DMS53 treated with DMSO at 0.1 percent for 48 hours (cell line): ENCODE results near the gene PTPRF.

ENCODE experiments used
- DNase-seq: peaks from one replicate; lab custom pipeline; 2025; ENCODE audit not compliant: unreplicated experiment; lab: John Stamatoyannopoulos, UW

Gene PTPRF

DNA sequence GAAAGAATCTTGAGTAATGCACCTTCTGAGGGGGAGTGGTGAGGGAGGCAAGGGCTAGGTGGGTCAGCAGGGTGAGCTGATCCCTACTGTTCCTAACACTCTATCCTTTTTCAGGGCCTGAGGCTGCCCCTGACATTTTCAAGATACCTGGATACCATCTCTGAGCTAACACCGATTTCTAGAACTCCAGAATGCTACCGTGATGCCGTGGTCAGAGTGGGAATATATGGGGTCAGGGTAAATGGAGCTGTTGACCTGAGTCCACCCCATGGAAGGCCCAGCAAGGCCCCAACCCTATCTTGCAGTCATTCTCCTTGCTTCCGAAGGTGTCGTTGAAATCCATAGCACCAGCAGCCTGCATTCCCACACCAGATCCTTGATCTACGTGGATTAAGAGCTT is 18.0 kb upstream of the PTPRF start:
- no peak for DNase-seq

DNA sequence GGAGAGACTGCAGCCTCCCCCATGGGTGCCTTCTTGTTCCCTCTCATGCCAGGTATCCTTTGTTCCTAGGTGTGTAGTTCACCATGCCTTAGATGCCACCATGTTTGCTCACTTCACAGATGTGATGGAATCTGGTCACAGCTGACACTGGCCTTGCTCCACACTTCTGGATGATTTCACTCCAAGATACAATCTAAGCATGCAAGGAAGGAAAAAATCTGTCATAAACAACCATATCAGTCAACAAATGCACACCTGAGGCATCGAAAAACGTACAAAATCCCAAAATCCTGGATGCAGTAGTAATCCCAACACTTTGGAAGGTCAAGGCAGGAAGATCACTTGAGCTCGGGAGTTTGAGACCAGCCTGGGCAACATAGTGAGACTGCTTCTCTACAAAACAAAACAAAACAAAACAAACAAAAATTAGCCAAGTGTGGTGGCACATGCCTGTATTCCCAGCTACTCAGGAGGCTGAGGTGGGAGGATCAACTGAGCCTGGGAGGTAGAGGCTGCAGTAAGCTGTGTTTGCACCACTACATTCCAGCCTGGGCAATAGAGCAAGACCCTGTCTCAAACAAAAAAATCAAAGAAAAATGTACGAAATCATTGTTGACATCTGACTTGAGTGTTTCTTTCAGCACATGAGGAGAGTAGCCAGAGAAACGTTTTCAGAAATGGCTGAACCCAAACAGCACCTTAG is 17.1 kb upstream of the PTPRF start:
- DNase-seq: no peak

DNA sequence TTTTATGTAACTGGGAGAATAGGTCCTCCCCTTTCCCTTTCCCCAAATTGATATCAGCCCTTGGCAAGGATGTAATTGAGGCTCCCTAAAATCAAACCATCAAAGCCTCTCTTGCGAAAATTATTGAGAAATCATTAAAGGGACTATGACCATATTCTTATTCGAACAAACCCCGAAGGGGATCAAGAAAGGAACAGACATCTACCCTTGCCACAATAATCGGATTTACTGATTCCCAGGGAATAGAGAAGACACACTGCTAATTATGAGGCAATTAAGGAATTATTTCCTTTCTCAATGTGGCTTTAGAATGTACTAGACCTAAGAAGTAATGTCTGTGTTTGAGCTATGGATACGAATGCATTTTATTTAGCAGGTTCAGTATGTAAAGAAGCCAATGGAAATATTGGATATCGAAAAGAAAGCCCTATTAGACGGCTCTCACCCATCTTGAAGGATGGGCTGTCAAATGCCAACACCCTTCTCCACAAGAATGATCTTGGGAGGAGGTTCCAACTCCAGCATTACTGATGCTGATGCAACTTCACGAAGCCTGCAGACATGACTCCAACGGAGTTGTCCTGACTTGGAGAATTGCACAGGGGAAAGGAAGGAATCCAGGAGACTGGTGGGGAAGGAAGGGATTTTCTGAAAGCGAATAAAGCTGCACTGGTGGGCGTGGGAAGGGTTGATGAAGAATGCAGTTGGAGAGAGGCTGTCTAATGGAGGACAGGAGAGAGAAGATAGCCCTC is 11.6 kb upstream of the PTPRF start:
- DNase-seq: no peak

DNA sequence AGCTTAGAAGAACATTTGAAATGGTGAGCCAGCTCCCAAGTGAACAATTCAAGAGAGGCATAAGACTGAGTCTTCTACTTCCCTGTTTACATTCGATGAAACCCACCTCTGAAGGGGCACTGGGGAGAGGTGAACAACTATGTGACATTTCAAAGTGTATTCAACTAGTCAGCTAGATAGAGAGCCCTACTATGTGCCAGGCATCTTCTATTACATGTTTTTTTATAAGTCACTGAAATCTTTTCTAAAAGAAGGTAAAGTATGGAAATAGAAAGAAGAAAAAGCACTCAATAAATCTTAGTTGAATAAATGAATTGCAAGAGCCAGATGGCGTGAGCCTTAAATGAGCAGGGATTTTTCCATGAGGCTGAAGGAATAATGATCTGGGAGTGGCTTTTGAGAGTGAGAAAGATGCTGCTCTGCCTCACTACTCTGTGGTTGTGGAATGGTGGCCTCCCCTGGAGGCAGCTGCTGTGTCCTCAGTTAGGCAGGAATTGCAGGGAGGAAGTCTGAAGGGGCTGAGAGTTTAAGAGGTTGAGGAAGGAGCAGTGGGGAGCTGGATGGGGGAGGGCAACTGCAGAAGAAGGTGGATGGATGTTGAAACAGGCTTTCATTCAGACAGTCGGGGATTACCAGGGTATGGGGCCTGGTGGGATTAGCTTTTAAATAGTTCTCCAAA is 10.4 kb upstream of the PTPRF start:
- no peak for DNase-seq

DNA sequence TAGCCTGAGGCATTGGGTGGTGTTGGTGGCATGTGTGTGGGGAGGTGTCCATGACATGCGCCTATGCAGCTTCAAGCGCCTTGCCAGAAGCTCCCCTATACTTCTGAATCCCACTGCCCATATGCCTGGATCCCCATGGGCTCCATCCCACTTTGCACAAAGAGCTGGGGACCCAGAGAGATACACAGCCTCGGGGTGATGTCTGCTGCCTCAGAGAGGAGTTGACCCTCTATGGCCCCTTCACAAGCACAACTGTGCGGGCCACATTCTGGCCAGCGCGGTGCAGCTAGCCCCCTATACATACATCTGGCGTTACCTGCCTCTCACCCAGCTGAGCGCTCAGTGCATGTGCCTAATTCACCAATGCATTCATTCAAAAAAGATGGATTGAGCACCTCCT is 9.6 kb upstream of the PTPRF start:
- DNase-seq: no peak

DNA sequence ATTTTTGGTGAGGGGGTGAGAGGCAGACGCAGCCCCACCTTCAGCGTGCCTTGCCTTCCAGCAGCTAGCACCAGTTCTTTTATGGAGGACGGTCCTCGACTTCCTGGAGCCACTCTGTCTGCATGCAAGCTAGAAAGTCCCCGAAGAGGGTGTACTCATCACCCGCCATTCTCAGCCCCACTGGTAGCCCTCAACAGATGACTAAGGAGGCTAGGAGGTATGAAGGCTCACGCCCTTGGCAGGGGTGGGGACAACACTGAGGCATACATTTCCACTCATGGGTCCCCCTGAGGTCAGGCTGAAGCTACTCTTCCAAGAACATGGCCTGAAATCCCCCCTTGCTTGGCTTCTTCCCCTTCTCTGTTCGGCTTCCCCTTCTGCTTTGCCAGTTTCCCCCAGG is 8.9 kb upstream of the PTPRF start:
- no peak for DNase-seq

DNA sequence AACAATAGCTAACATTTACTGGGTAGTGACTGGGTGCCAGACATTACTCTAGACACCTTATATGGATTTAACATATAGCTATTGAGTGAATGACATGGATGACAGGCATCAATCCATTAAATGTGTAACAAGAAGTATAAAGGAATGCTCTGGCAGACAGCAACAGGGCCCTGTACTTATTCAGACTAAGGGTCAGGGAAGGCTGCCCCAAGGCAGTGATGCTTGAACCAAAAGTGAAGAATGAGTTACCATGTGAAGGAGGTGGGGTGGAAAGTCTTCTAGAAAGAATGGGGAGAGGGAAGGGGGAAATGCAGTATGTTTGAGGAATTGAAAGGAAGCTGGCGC is 8.3 kb upstream of the PTPRF start:
- DNase-seq: no peak

DNA sequence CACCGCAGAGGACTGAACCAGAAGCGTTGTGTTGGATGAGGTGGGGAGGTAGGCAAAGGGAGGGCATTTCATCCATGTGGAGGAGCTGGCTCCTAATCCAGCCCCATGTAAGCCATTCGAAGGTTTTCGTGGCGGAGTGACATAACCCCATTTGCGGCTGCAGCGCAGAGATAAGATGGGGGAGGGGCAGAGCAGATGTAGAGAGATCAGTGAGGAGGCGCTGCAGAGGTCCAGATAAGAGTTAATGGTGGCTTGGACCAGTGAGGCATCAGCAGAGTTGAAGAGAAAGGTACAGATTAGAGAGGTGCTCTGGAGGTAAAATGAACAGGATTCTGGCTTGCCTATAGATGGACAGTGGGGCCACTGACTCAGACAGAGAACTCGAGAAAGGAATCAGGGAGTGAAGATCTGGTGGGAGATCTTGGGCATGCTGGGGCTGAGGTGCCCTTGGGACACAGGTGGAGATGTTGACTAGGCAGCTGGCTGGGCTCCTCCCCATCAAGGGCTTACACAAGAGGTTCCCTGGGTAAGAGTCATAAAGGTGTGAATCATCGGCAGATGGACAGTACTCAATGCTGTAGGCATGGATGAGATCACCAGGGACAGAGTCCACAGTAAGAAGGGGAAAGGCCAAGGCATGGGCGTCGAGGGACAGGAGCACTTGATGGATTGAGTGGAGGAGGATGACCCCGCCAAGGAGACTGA is 7.8 kb upstream of the PTPRF start:
- peak; percentile 98 for DNase-seq

DNA sequence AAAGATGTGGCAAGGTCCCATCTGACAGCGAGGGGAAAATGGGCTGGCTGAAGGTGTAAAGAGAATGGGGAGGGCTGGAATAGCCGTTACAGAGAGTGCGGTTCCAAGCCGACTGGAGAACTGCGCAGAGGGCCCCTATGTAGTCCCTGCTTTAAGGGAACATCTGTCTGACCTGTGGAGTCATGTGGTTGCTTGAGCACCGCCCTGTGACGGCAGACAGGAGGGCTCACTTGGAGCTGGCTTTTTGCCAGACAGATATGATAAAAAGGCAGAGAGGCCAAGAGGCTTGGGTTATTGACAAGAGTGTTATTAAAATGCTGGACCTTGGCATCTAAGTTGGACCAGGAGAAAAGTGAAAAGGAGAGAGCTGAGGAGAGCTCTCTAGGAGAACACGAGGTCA is 5.9 kb upstream of the PTPRF start:
- no peak for DNase-seq

DNA sequence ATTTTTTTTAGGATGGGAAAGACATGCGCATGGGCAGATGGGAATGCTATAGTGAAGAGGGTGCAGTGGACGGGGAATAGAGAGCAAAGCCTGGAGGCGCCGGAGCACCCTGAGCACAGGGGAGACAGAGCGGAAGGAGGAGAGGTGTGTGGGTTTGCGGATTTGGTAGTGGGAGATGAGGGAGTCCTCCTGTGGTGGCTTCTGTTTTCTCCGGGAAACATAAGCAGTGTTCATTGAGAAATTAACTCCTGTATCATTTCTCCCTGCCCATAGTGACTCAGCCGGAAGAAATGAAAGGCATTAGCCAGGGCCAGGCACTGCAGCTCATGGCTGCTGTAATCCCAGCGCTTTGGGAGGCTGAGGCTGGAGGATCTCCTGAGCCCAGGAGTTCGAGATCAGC is 4.7 kb upstream of the PTPRF start:
- DNase-seq: no peak

DNA sequence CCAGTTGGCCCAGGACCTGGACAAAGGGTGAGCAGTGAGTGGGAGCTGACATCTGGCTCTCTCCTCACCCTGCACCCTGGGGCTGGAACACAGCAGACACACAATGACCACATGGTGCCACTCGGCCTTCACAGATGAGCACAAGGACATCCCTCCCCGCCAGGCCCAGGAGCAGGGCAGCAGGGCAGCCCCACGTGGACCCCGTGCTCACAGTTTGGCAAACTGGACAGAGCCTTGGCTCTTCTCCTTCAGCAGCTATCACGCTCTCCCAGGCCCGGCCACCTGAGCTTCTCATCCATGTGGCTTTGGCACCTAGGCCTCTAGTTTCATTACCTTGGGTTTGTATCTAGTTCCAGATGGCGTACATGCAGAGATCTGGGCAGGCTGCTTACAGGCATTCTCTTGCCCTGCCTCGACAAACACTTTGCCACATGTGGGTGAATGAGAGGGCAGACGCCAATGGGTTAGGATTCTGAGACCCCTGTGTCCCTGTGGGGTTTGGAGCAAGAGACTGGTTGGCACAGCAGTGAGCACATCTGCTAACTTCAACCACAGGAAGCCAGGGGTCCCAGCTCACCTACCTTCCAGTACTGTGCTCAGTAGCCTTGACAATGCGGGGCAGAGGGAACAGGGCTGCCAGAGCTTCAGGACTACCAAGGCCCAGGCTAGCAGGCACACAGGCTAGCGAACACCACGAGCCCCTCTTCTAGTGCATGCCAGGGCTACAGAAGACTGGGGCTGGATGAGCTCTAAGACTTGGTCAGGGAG is 3.4 kb upstream of the PTPRF start:
- no peak for DNase-seq

DNA sequence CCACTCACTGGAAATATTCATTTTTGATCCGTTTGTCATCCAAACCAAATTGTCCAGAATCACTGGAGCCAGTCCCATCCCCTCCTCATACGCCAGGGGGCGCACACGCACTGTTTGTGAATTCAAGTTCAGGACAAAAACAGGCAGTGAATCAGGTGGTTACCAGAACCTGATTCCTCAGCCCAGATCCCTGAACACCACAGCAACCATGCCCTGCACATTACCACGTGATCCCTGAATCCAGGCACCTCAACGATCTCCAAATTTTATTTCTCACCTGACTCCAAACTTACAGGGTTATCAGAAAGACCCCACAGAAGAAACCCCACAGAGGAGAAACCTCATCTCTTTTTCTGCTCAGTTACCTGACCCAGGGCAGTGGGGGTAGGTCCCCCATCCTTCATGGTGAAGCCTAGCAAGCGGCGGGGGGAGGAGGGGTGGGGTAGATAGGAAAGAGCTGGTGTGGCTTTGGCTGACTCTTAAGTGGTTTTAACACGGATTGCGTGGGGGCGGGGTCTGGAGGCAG is 1.4 kb upstream of the PTPRF start:
- DNase-seq: peak; percentile 70

DNA sequence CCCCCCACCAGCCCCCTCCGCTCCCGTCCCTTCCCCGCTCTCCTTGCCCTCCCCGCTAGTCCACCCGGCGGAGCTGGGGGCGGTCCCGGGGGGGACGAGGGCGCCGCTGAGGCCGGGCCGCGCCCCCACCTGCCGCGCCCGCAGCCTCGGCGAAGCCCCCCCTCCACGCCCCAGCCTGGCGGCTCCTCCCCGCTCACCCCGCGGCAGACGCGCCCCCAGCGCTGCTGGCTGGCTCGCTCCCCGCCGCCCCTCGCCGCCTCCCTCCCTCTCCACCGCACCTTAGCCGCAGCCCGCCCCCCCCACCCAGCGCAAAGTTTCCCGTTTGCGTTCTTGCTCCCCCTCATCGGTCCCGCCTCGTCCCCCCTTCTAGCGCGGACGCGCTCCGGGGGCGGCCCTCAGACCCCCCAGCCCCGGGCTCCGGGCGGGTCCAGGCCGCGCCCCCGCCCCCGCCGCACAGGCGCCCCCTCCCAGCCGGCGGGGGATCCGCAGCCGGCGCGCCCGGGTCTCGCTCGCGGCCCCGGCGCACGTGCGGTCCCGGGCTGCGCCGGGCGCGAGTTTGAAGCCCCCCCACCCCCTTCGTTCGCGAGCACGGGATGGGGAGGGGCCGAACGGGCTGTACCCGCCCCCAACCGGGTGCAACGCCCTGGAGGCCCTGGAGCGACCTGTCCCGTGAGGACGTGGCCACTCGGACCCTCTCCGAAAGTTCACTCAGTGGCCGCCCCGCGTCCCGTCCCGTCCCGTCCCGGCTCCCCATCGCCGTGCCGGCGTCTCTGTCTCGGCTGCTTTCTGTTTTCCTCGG is 623 bp downstream of the PTPRF start:
- DNase-seq: no peak

DNA sequence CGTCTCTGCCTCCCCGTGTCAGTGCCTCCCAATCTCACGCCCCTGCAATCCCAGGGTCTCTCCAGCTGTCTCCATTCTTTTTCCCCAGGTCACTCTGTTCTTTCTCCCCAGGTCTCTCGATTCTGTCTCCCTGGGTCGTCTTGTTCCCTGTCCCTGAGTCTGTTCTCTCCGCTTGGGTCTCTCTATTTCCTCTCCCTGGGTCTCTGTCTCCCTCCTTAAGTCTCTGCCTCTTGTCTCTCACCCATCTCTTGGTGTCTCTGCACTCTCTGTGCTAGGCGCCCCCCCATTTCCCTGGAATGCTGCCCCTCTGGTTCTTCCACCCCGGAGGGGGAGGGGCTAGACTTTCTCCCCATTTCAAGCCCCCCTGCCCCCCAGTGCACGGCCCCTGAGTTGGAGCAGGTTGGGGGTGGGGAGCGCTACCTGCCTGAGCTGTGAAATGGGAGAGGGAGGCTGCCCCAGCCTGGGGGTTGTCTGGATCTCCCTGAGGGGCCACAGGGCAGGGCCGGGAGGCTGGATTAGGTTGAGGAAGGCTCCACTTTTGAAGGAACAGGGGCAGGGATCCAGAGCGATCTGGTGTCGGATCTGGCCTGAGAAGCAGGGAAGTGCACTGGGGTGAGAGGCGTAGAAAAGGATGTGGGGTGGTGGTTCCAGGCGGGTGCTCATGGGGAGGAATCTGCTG is 1.4 kb downstream of the PTPRF start:
- DNase-seq: no peak

DNA sequence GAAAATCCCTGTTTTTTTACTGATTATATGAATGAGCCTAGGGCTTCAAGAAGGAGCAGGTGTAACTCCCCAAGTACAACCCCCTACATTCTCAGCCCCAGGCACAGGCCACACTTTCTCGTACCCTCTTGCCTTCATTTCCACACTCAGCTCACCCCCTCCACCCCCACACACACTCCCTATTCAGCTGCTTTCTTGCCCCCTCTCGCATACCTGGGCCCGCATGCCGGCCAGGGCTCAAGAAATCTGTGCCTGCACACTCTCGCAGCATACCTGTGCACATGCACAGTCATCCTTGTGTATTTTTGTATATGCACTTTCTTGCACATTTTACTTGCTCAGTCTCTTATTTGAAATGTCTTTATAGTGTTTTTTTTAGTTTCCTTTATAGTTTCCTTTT is 2.0 kb downstream of the PTPRF start:
- no peak for DNase-seq

DNA sequence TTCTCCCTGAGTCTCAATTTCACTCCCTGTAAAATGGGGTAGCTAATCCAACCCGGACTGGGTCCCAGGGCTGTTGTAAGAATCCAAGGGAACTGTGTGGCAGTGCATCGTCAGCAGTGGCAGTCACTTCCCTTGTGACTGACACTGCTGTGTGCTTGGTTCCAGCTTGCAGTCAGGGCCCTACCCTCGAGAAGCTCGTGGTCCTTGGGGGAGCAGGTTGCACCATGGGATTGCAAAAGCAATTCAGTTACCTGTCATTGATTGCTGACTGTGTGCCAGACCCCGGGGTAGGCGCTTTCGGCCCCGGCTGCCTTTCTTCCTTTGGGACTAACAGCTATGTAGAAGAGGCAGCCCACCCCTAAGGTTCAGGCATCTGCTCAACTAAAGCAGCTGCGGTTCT is 2.9 kb downstream of the PTPRF start:
- no peak for DNase-seq

DNA sequence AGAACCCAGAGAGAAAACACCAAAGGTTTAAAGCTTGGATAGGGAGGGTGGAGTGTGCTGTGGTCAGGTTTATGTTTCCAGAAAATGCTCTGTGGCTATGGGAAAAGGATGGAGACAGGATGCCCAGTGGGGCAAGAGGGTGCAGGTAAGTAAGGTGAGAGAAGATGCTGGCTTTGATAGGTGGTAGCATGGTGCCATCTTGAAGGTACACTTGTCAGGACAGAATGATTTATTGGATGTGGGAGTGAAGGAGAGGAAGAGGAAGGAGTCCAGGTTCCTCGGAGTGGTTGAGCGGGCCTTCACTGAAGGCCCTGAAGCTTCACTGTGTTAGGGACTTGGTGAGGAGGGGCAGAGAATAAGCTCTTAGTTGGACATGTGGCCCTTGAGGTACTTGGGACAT is 3.6 kb downstream of the PTPRF start:
- DNase-seq: no peak

DNA sequence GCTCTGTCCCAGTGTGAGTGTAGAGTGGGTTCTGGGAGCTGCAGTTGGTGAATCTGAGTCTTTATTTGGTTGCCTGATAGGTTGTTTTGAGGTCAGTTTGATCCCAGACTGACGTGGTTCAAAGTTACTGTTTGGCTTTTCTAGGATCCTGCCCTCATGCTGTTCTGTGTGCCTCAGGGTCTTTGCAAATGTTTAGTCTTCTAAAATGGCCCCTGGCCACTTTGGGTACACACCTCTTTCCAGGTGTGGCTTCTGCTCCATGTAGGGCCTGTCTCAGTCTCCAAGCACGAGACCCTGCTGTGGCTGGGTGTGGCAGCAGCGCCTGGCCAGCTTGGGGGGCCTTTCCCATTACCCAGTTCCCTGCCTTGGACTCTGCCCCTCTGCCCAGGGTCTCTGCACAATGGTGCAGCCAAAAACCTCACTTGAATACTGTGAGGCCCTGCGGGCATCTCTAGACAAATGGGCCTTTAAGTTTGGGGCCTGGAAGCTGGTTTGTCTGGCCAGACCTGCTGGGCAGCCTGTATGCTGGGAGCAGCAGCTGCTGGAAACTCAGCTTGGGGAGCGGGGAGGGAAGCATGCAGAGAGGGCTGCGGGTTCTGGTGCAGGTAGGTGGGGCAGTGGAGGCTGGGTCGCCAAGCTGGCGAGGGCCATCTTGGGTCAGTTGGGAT is 5.6 kb downstream of the PTPRF start:
- no peak for DNase-seq

DNA sequence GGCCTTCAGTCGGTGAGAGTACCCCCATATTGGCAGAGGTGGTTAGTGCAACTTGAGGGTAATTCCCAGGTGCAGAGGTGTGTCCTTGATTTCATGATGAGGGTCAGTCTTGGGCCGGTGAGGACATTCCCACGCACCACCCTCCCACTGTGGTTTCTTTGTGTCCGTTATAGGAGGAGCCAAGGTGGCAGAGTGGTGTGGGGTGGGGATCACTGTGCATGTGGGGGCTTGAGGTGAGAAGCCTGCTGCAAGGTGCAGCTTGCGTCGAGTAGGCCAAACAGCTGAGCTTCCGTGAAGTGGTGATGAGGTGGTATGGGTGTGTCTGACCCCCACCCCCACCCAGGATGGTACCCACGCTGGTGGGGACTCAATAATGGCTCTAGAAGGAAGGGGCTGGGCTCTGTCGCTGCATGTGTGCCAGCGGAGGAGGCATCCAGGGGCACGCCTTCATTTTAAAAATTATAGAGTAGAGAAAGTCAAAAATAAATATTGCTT is 6.2 kb downstream of the PTPRF start:
- no peak for DNase-seq
